NB4 (cell line): ENCODE data around the gene TBC1D22A.

ENCODE experiments used
- DNase-seq: peaks from one replicate; pipeline ENCODE4 v3.0.0; 2010; ENCODE audit warnings: low read depth
- H3K4me3 ChIP-seq: one replicate; pipeline ENCODE4 v1.5.1; 2011; ENCODE audit warnings: mild to moderate bottlenecking, low read depth, low read length, moderate library complexity
- CTCF ChIP-seq: IDR thresholded peaks from one replicate; pipeline ENCODE4 v1.5.1; 2012; ENCODE audit warnings: low read depth, low read length
- MAX ChIP-seq: IDR thresholded peaks from 2 replicates; pipeline ENCODE4 v1.6.1; 2011; ENCODE audit warnings: low read depth, low read length
- MYC ChIP-seq: IDR thresholded peaks from 2 replicates; pipeline ENCODE4 v1.6.1; 2011; ENCODE audit warnings: low read depth, low read length
- POLR2A ChIP-seq: IDR thresholded peaks from 2 replicates; pipeline ENCODE4 v1.6.1; 2011; ENCODE audit warnings: mild to moderate bottlenecking; ENCODE audit not compliant: insufficient read length; ENCODE audit errors: extremely low read depth

TBC1D22A gene

GRCh38 chr22:46931881-46932280 is 169.4 kb downstream of the TBC1D22A start:
- DNase-seq, result no peak
- no peak overlapping the region for H3K4me3 ChIP-seq
- TF ChIP-seq MYC, result no peak
- no peak for TF ChIP-seq MAX
- no peak for TF ChIP-seq POLR2A
- TF ChIP-seq CTCF, result no peak

GRCh38 chr22:46933040-46933930 is 170.8 kb downstream of the TBC1D22A start:
- DNase-seq, result no peak
- TF ChIP-seq MYC (no peak), MAX (no peak), POLR2A (no peak), CTCF (no peak)
- H3K4me3 ChIP-seq, result no peak overlapping the region

- no peak for DNase-seq
- TF ChIP-seq MAX, result no peak
- no peak for TF ChIP-seq POLR2A
- no peak for TF ChIP-seq MYC
- TF ChIP-seq CTCF, result no peak
- no peak overlapping the region for H3K4me3 ChIP-seq
Observed at GRCh38 chr22:46934172-46934745, 171.8 kb downstream of the TBC1D22A start.

- TF ChIP-seq MAX (no peak), CTCF (no peak), POLR2A (no peak), MYC (no peak)
- DNase-seq, result peak; percentile 90
- no peak overlapping the region for H3K4me3 ChIP-seq
Observed at GRCh38 chr22:46934746-46935491, 172.5 kb downstream of the TBC1D22A start.

GRCh38 chr22:46935506-46936377 is 173.3 kb downstream of the TBC1D22A start:
- no peak for DNase-seq
- H3K4me3 ChIP-seq, result no peak overlapping the region
- TF ChIP-seq MAX, result no peak
- no peak for TF ChIP-seq POLR2A
- no peak for TF ChIP-seq CTCF
- no peak for TF ChIP-seq MYC
